ENCODE data around the gene FLNB.

FLNB gene

GRCh38 chr3:57998366-57999283 is 9.6 kb upstream of the FLNB start:
- H2BK120ac ChIP-seq (ENCODE audit: low read depth, low read length), result no peak overlapping the region
- H3K4me1 ChIP-seq (ENCODE audit: control insufficient read depth, insufficient read depth, low read depth, low read length), result no peaks in the 10 kb centered on the region
- no peak overlapping the region for H2BK5ac ChIP-seq (ENCODE audit: low read depth, low read length, poor library complexity, severe bottlenecking)
- H2BK12ac ChIP-seq (ENCODE audit: low read length in 2 of 2), result peak overlapping the region in 1 of 2 experiments; percentile 97
- H2AFZ ChIP-seq (ENCODE audit: low read depth, low read length), result no peak overlapping the region
- H3K79me1 ChIP-seq (replicated peaks; ENCODE audit: low read length, poor library complexity, severe bottlenecking), result no peaks in the 10 kb centered on the region
- no peak overlapping the region for H3K23ac ChIP-seq (ENCODE audit: low read length in 2 of 2)
- no peak overlapping the region for H3K4me2 ChIP-seq (ENCODE audit: low read length, poor library complexity, severe bottlenecking)
- no peaks in the 10 kb centered on the region for H3K9me3 ChIP-seq (ENCODE audit: control insufficient read depth, low read length)
- no peak overlapping the region for H4K91ac ChIP-seq (ENCODE audit: low read length)
- H3K14ac ChIP-seq (ENCODE audit: low read length in 2 of 2), result peak overlapping the region in 1 of 2 experiments; percentile 95
- H3K27me3 ChIP-seq (ENCODE audit: control insufficient read depth in 1 of 2, insufficient read depth in 1 of 2, low read length in 2 of 2), result no peaks in the 10 kb centered on the region
- H3K27ac ChIP-seq (ENCODE audit: low read length, poor library complexity, severe bottlenecking), result no peak overlapping the region
- peak overlapping the region in 1 of 2 experiments; percentile 86 for H3K18ac ChIP-seq (ENCODE audit: low read depth in 1 of 2, low read length in 2 of 2)
- peak overlapping the region in 1 of 2 experiments; percentile 85 for H3K4ac ChIP-seq (ENCODE audit: low read depth in 1 of 2, low read length in 2 of 2)
- peak overlapping the region; percentile 58 for H3K9ac ChIP-seq (ENCODE audit: low read length)
- peak; percentile 58 for DNase-seq
- H3K36me3 ChIP-seq (ENCODE audit: control insufficient read depth in 1 of 2, insufficient read depth in 2 of 2, low read depth in 1 of 2, low read length in 2 of 2), result no peaks in the 10 kb centered on the region
- no peak overlapping the region for H2BK15ac ChIP-seq (ENCODE audit: low read depth, poor library complexity, severe bottlenecking)
- peak overlapping the region in 1 of 2 experiments; percentile 62 for H3K4me3 ChIP-seq (ENCODE audit: insufficient read depth in 1 of 2, low read depth in 1 of 2, low read length in 2 of 2)
- no peak overlapping the region for H4K8ac ChIP-seq (ENCODE audit: low read length)
- H2AK5ac ChIP-seq (ENCODE audit: low read length, severe bottlenecking), result no peak overlapping the region
- 64% methylated on average over 9 of the region's 10 CpGs for WGBS

GRCh38 chr3:57999417-58000115 is 8.7 kb upstream of the FLNB start:
- WGBS, result 80% methylated on average over 8 of the region's 11 CpGs
- Histone ChIP-seq H2BK12ac (ENCODE audit: low read length in 2 of 2) (no peak overlapping the region), H3K27me3 (ENCODE audit: control insufficient read depth in 1 of 2, insufficient read depth in 1 of 2, low read length in 2 of 2) (no peaks in the 10 kb centered on the region), H3K23ac (ENCODE audit: low read length in 2 of 2) (no peak overlapping the region), H3K4me1 (ENCODE audit: control insufficient read depth, insufficient read depth, low read depth, low read length) (no peaks in the 10 kb centered on the region), H4K8ac (ENCODE audit: low read length) (no peak overlapping the region), H2AFZ (ENCODE audit: low read depth, low read length) (no peak overlapping the region), H3K4me2 (ENCODE audit: low read length, poor library complexity, severe bottlenecking) (no peak overlapping the region), H3K4me3 (ENCODE audit: insufficient read depth in 1 of 2, low read depth in 1 of 2, low read length in 2 of 2) (no peak overlapping the region), H2BK15ac (ENCODE audit: low read depth, poor library complexity, severe bottlenecking) (no peak overlapping the region), H4K91ac (ENCODE audit: low read length) (no peak overlapping the region), H3K4ac (ENCODE audit: low read depth in 1 of 2, low read length in 2 of 2) (no peak overlapping the region), H3K36me3 (ENCODE audit: control insufficient read depth in 1 of 2, insufficient read depth in 2 of 2, low read depth in 1 of 2, low read length in 2 of 2) (no peaks in the 10 kb centered on the region), H3K9ac (ENCODE audit: low read length) (no peak overlapping the region), H3K27ac (ENCODE audit: low read length, poor library complexity, severe bottlenecking) (no peak overlapping the region), H3K9me3 (ENCODE audit: control insufficient read depth, low read length) (no peaks in the 10 kb centered on the region), H3K14ac (ENCODE audit: low read length in 2 of 2) (no peak overlapping the region), H3K79me1 (replicated peaks; ENCODE audit: low read length, poor library complexity, severe bottlenecking) (no peaks in the 10 kb centered on the region), H2BK120ac (ENCODE audit: low read depth, low read length) (no peak overlapping the region), H3K18ac (ENCODE audit: low read depth in 1 of 2, low read length in 2 of 2) (no peak overlapping the region), H2BK5ac (ENCODE audit: low read depth, low read length, poor library complexity, severe bottlenecking) (no peak overlapping the region), H2AK5ac (ENCODE audit: low read length, severe bottlenecking) (no peak overlapping the region)
- DNase-seq, result no peak

- Histone ChIP-seq H3K4ac (ENCODE audit: low read depth in 1 of 2, low read length in 2 of 2) (no peak overlapping the region), H2BK5ac (ENCODE audit: low read depth, low read length, poor library complexity, severe bottlenecking) (no peak overlapping the region), H3K4me1 (ENCODE audit: control insufficient read depth, insufficient read depth, low read depth, low read length) (no peaks in the 10 kb centered on the region), H2BK120ac (ENCODE audit: low read depth, low read length) (no peak overlapping the region), H3K79me1 (replicated peaks; ENCODE audit: low read length, poor library complexity, severe bottlenecking) (no peaks in the 10 kb centered on the region), H3K9ac (ENCODE audit: low read length) (no peak overlapping the region), H3K27ac (ENCODE audit: low read length, poor library complexity, severe bottlenecking) (no peak overlapping the region), H2BK15ac (ENCODE audit: low read depth, poor library complexity, severe bottlenecking) (no peak overlapping the region), H3K14ac (ENCODE audit: low read length in 2 of 2) (no peak overlapping the region), H3K27me3 (ENCODE audit: control insufficient read depth in 1 of 2, insufficient read depth in 1 of 2, low read length in 2 of 2) (no peaks in the 10 kb centered on the region), H4K8ac (ENCODE audit: low read length) (no peak overlapping the region), H3K23ac (ENCODE audit: low read length in 2 of 2) (no peak overlapping the region), H3K4me3 (ENCODE audit: insufficient read depth in 1 of 2, low read depth in 1 of 2, low read length in 2 of 2) (no peak overlapping the region), H2AK5ac (ENCODE audit: low read length, severe bottlenecking) (no peak overlapping the region), H3K36me3 (ENCODE audit: control insufficient read depth in 1 of 2, insufficient read depth in 2 of 2, low read depth in 1 of 2, low read length in 2 of 2) (no peaks in the 10 kb centered on the region), H2BK12ac (ENCODE audit: low read length in 2 of 2) (no peak overlapping the region), H2AFZ (ENCODE audit: low read depth, low read length) (no peak overlapping the region), H3K9me3 (ENCODE audit: control insufficient read depth, low read length) (no peaks in the 10 kb centered on the region), H4K91ac (ENCODE audit: low read length) (no peak overlapping the region), H3K18ac (ENCODE audit: low read depth in 1 of 2, low read length in 2 of 2) (no peak overlapping the region), H3K4me2 (ENCODE audit: low read length, poor library complexity, severe bottlenecking) (no peak overlapping the region)
- DNase-seq, result no peak
- WGBS, result 93% methylated on average over 6 of the region's 7 CpGs
These were observed 7.7 kb upstream of the FLNB start for GRCh38 chr3:58000306-58001085.

- Histone ChIP-seq H3K23ac (ENCODE audit: low read length in 2 of 2) (no peak overlapping the region), H3K4me3 (ENCODE audit: insufficient read depth in 1 of 2, low read depth in 1 of 2, low read length in 2 of 2) (no peak overlapping the region), H3K79me1 (replicated peaks; ENCODE audit: low read length, poor library complexity, severe bottlenecking) (no peaks in the 10 kb centered on the region), H2BK12ac (ENCODE audit: low read length in 2 of 2) (no peak overlapping the region), H2BK120ac (ENCODE audit: low read depth, low read length) (no peak overlapping the region), H2AK5ac (ENCODE audit: low read length, severe bottlenecking) (no peak overlapping the region), H4K8ac (ENCODE audit: low read length) (no peak overlapping the region), H2BK5ac (ENCODE audit: low read depth, low read length, poor library complexity, severe bottlenecking) (no peak overlapping the region), H3K9me3 (ENCODE audit: control insufficient read depth, low read length) (no peaks in the 10 kb centered on the region), H3K4ac (ENCODE audit: low read depth in 1 of 2, low read length in 2 of 2) (no peak overlapping the region), H3K4me1 (ENCODE audit: control insufficient read depth, insufficient read depth, low read depth, low read length) (no peaks in the 10 kb centered on the region), H3K9ac (ENCODE audit: low read length) (no peak overlapping the region), H3K27me3 (ENCODE audit: control insufficient read depth in 1 of 2, insufficient read depth in 1 of 2, low read length in 2 of 2) (no peaks in the 10 kb centered on the region), H3K14ac (ENCODE audit: low read length in 2 of 2) (no peak overlapping the region), H4K91ac (ENCODE audit: low read length) (no peak overlapping the region), H2AFZ (ENCODE audit: low read depth, low read length) (no peak overlapping the region), H3K18ac (ENCODE audit: low read depth in 1 of 2, low read length in 2 of 2) (no peak overlapping the region), H3K36me3 (ENCODE audit: control insufficient read depth in 1 of 2, insufficient read depth in 2 of 2, low read depth in 1 of 2, low read length in 2 of 2) (no peaks in the 10 kb centered on the region), H2BK15ac (ENCODE audit: low read depth, poor library complexity, severe bottlenecking) (no peak overlapping the region), H3K27ac (ENCODE audit: low read length, poor library complexity, severe bottlenecking) (no peak overlapping the region), H3K4me2 (ENCODE audit: low read length, poor library complexity, severe bottlenecking) (no peak overlapping the region)
- no peak for DNase-seq
- WGBS, result 100% methylated on average over 3 of the region's 3 CpGs
These were observed 7.1 kb upstream of the FLNB start for GRCh38 chr3:58001086-58001467.

All from mesenchymal stem cell (in vitro differentiated cells and primary cell).